PC-9 (cell line): Measurements from ENCODE around the gene CNRIP1. TPM values are rescaled to one million over a fixed set of nuclear protein-coding genes. Genes with fewer than 3 reads are reported as not detected.

ENCODE experiments used
- BruUV-seq: library from RNA; stranded (reverse); fragments of 400-500 nt; replicated peaks from 2 replicates; lab custom pipeline; 2021; lab: Mats Ljungman, UMichigan
- CTCF ChIA-PET: fragments of 300-600 bp; sonication (Branson Sonifier 250); formaldehyde crosslinking; loops from one replicate; lab custom pipeline; 2022; ENCODE audit warnings: antibody characterized with exemption; lab: Charles Lee
- POLR2A ChIA-PET: fragments of 300-600 bp; sonication (Branson Sonifier 250); formaldehyde crosslinking; loops from one replicate; lab custom pipeline; 2022; ENCODE audit warnings: antibody characterized with exemption; ENCODE audit not compliant: unreplicated experiment; lab: Charles Lee
- DNase-seq, 2 experiments: peaks; one replicate each; pipeline versions ENCODE4 v3.0.0 to v3.0.0-alpha.2; 2015 to 2022; ENCODE audit warnings: mixed read lengths in 1 of 2
- H2AFZ ChIP-seq: fragments of 200-600 bp; sonication (generic); 2 replicates; pipeline ENCODE4 v1.8.1; 2017; ENCODE audit warnings: antibody characterized with exemption
- H3F3A ChIP-seq: fragments of 200-600 bp; sonication (generic); 2 replicates; pipeline ENCODE4 v1.8.1; 2017; ENCODE audit warnings: antibody characterized with exemption, mild to moderate bottlenecking, low read depth; ENCODE audit not compliant: insufficient read depth
- H3K27ac ChIP-seq: fragments of 200-600 bp; sonication (generic); 2 replicates; pipeline ENCODE4 v1.6.1; 2016; ENCODE audit warnings: mixed run types
- H3K27me3 ChIP-seq: fragments of 200-600 bp; sonication (generic); 2 replicates; pipeline ENCODE4 v1.6.1; 2016; ENCODE audit warnings: low read depth, mixed run types; ENCODE audit not compliant: insufficient read depth
- H3K36me3 ChIP-seq: fragments of 200-600 bp; sonication (generic); 2 replicates; pipeline ENCODE4 v1.6.1; 2016; ENCODE audit warnings: low read depth, mixed run types
- H3K4me1 ChIP-seq: fragments of 200-600 bp; sonication (generic); replicated peaks from 2 replicates; pipeline ENCODE4 v1.6.1; 2016; ENCODE audit warnings: mixed run types; ENCODE audit not compliant: insufficient read depth
- H3K4me2 ChIP-seq: fragments of 200-600 bp; sonication (generic); 2 replicates; pipeline ENCODE4 v1.6.1; 2017; ENCODE audit warnings: mixed run types
- H3K4me3 ChIP-seq: fragments of 200-600 bp; sonication (generic); 2 replicates; pipeline ENCODE4 v1.6.1; 2016; ENCODE audit warnings: mixed run types
- H3K79me2 ChIP-seq: fragments of 200-600 bp; sonication (generic); 2 replicates; pipeline ENCODE4 v1.6.1; 2017; ENCODE audit warnings: low read depth, mixed run types
- H3K9me2 ChIP-seq: fragments of 200-600 bp; sonication (generic); 2 replicates; pipeline ENCODE4 v1.8.1; 2017; ENCODE audit warnings: mild to moderate bottlenecking; ENCODE audit not compliant: insufficient read depth
- H3K9me3 ChIP-seq: fragments of 200-600 bp; sonication (generic); 2 replicates; pipeline ENCODE4 v1.8.1; 2016; ENCODE audit warnings: low read depth; ENCODE audit not compliant: insufficient read depth
- H4K20me1 ChIP-seq: fragments of 200-600 bp; sonication (generic); 2 replicates; pipeline ENCODE4 v1.8.1; 2017; ENCODE audit not compliant: insufficient read depth
- EZH2 ChIP-seq: fragments of 200-600 bp; sonication (generic); IDR thresholded peaks from 2 replicates; pipeline ENCODE4 v1.8.0; 2017; ENCODE audit warnings: antibody characterized with exemption, low read depth
- intact Hi-C: fragments of 100-400 bp; cut with micrococcal nuclease; formaldehyde crosslinking; loops from one replicate; pipeline ENCODE4 v1.10.0; 2022; ENCODE audit not compliant: unreplicated experiment
- total RNA-seq: library from RNA; stranded (reverse); gene quantifications from 2 replicates; pipeline ENCODE4 v1.2.3, GENCODE V29; 2021
- TF ChIP-seq, protein P1 (sequence below): fragments of 200-600 bp; sonication (generic); conservative IDR thresholded peaks from 2 replicates; pipeline ENCODE4 v1.6.1; 2017; ENCODE audit warnings: mixed run types, antibody characterized with exemption, mild to moderate bottlenecking, moderate library complexity

Gene CNRIP1
- total RNA-seq, 1 experiment from 2014 or later: not detected

DNA sequence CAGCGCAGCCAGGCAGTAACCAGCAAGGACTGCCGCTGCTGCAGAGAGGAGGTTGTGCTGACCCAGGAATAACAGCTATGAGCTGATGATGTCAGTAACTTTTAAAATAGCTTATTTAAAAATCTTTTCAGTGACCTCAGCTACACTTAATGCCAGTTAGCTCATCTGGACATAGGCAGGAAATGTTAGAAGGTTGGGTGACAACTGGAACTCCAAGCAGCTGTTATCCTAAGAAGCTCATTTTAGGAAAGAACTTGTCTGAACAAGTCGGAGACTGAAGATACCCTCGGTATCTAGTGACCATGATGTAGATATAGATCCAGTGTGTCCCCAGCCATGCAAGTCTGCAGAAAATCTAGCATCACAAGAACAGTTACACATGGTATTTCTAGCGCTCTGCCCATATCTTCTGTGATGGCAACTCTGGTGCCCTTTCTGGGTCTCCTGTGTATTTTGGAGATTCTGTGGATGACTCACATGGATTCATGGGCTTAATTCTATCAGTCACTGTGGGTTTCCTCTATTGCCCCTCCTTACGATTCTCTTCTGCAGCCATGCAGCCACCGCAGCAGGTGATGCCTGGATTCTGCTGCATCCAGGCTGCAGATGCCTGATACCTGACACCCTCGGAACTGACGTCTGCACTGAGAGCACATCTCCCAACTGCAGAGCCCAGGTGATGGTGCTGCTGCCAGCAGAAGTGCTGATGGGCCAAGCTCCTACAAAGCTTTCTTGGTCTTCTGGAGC lies 25.6 kb upstream of the CNRIP1 start:
- CTCF ChIA-PET: no interaction called here
- intact Hi-C loops: no loop called here
- BruUV-seq: no TSS peak

DNA sequence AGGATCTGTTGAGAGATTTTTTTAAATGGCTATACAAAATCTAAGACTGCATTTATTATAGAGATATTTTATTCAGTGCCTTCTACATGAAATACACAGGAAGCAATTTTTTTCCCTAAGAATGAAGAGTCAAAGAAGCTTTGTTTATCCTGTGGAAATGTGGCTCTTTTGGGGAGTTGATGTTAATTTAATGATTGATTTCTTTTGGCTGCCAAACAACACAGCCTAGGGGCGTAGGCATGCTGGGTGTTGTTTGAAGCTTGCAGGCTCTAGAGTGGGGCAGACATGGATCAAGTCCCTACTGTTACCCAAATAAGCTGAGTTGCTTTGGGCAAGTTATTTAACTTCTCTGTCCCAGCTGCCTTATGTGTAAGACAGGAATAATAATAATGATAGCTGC lies 24.3 kb upstream of the CNRIP1 start:
- ChIA-PET CTCF (no interaction called here), POLR2A (no interaction called here)
- no peak for DNase-seq
- Histone ChIP-seq H3K9me3 (no peaks in the 10 kb centered on the region), H3K79me2 (no peaks in the 10 kb centered on the region), H3K36me3 (no peaks in the 10 kb centered on the region), H3K27me3 (peaks cover 9% of the 10 kb centered on the region; the same call in 1 of the 2 replicates), H3K9me2 (0 out of 2 replicates have a peak, but pooled peaks cover 4% of the 10 kb centered on the region), H3K4me1 (no peaks in the 10 kb centered on the region; the same call in 1 of the 2 replicates), H3K4me2 (no peak overlapping the region), H3F3A (no peaks in the 10 kb centered on the region), H4K20me1 (no peaks in the 10 kb centered on the region), H3K4me3 (no peak overlapping the region), H2AFZ (no peak overlapping the region), H3K27ac (no peak overlapping the region)
- BruUV-seq: no TSS peak
- intact Hi-C loops: no loop called here
- TF ChIP-seq, protein P1, sequence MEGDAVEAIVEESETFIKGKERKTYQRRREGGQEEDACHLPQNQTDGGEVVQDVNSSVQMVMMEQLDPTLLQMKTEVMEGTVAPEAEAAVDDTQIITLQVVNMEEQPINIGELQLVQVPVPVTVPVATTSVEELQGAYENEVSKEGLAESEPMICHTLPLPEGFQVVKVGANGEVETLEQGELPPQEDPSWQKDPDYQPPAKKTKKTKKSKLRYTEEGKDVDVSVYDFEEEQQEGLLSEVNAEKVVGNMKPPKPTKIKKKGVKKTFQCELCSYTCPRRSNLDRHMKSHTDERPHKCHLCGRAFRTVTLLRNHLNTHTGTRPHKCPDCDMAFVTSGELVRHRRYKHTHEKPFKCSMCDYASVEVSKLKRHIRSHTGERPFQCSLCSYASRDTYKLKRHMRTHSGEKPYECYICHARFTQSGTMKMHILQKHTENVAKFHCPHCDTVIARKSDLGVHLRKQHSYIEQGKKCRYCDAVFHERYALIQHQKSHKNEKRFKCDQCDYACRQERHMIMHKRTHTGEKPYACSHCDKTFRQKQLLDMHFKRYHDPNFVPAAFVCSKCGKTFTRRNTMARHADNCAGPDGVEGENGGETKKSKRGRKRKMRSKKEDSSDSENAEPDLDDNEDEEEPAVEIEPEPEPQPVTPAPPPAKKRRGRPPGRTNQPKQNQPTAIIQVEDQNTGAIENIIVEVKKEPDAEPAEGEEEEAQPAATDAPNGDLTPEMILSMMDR: no peak
- TF ChIP-seq EZH2: no peak

More for the DNA sequence above, 25.6 kb upstream of the CNRIP1 start:
- no peak overlapping the region for H2AFZ ChIP-seq
- peaks cover 9% of the 10 kb centered on the region; the same call in 1 of the 2 replicates for H3K27me3 ChIP-seq
- 0 out of 2 replicates have a peak, but pooled peaks cover 4% of the 10 kb centered on the region for H3K9me2 ChIP-seq
- no peak overlapping the region for H3K4me3 ChIP-seq
- POLR2A ChIA-PET: interaction anchor here (0.6 kb wide), 1 partner anchor 1617 kb away, joined by 3 read pairs; no protein-coding TSS in a partner anchor
- H3K4me2 ChIP-seq: no peak overlapping the region
- no peaks in the 10 kb centered on the region for H3K36me3 ChIP-seq
- no peaks in the 10 kb centered on the region; the same call in 1 of the 2 replicates for H3K4me1 ChIP-seq
- no peaks in the 10 kb centered on the region for H3K79me2 ChIP-seq
- H4K20me1 ChIP-seq: no peaks in the 10 kb centered on the region
- TF ChIP-seq EZH2: no peak
- TF ChIP-seq, protein P1: no peak
- H3F3A ChIP-seq: no peaks in the 10 kb centered on the region
- H3K27ac ChIP-seq: no peak overlapping the region
- H3K9me3 ChIP-seq: no peaks in the 10 kb centered on the region
- DNase-seq: no peak

DNA sequence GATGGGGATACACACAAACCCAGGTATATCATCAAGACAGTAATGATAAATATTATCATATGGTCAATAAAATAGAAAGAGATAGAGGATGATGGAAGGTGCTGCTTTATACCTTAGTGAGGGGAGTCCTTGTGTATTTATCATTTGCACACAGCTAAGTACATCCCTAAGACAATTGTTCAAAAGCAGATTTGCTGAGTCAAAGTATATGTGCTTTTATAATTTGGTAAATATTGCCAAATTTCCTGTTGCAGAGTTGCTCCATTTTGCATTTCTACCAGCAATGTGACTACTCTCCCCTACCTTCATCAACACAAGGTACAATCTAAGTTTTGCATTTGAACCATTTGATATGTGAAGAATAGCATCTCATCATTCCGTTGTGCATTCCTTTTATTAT lies 22.7 kb upstream of the CNRIP1 start:
- Histone ChIP-seq H3K4me1 (peaks cover 6% of the 10 kb centered on the region; the same call in 1 of the 2 replicates), H3K27me3 (peaks cover 9% of the 10 kb centered on the region; the same call in 1 of the 2 replicates), H2AFZ (no peak overlapping the region), H3K36me3 (no peaks in the 10 kb centered on the region), H3K9me2 (0 out of 2 replicates have a peak, but pooled peaks cover 4% of the 10 kb centered on the region), H4K20me1 (no peaks in the 10 kb centered on the region), H3K9me3 (peaks cover 12% of the 10 kb centered on the region; the same call in 1 of the 2 replicates), H3K79me2 (no peaks in the 10 kb centered on the region), H3K27ac (no peak overlapping the region), H3K4me2 (no peak overlapping the region), H3K4me3 (no peak overlapping the region), H3F3A (no peaks in the 10 kb centered on the region)
- no peak for TF ChIP-seq EZH2
- BruUV-seq: no TSS peak
- intact Hi-C loops: no loop called here
- ChIA-PET CTCF (no interaction called here), POLR2A (no interaction called here)
- DNase-seq: no peak
